Measurements from ENCODE around the gene CDCP1.

Gene CDCP1

GRCh38 chr3:45145681-45146614 is at the start of gene CDCP1:
TSS of gene CDCP1 (minus strand) at chr3:45146378. CDS start at chr3:45146287, 91 bp downstream.
- DNase-seq = no peak

- DNase-seq = no peak
Observed at GRCh38 chr3:45194791-45195190, 48.6 kb upstream of the CDCP1 start.

GRCh38 chr3:45191924-45192417 is 45.8 kb upstream of the CDCP1 start:
- no peak for DNase-seq

GRCh38 chr3:45191424-45191823 is 45.2 kb upstream of the CDCP1 start:
- no peak for DNase-seq

- DNase-seq = no peak
Observed at GRCh38 chr3:45188719-45189659, 42.8 kb upstream of the CDCP1 start.

- no peak for DNase-seq
Observed at GRCh38 chr3:45187694-45188141, 41.5 kb upstream of the CDCP1 start.

GRCh38 chr3:45186871-45187270 is 40.7 kb upstream of the CDCP1 start:
- DNase-seq = no peak

- DNase-seq = no peak
Observed at GRCh38 chr3:45185461-45185860, 39.3 kb upstream of the CDCP1 start.

- no peak for DNase-seq
Observed at GRCh38 chr3:45185052-45185451, 38.9 kb upstream of the CDCP1 start.

- no peak for DNase-seq
Observed at GRCh38 chr3:45183872-45184262, 37.7 kb upstream of the CDCP1 start.

GRCh38 chr3:45182915-45183871 is 37.0 kb upstream of the CDCP1 start:
- DNase-seq = no peak

GRCh38 chr3:45181496-45181895 is 35.3 kb upstream of the CDCP1 start:
- no peak for DNase-seq

GRCh38 chr3:45180899-45181298 is 34.7 kb upstream of the CDCP1 start:
- no peak for DNase-seq

- DNase-seq = no peak
Observed at GRCh38 chr3:45180051-45180450, 33.9 kb upstream of the CDCP1 start.

GRCh38 chr3:45179163-45179562 is 33.0 kb upstream of the CDCP1 start:
- DNase-seq = no peak

GRCh38 chr3:45178183-45179023 is 32.2 kb upstream of the CDCP1 start:
- no peak for DNase-seq

- no peak for DNase-seq
Observed at GRCh38 chr3:45176912-45177311, 30.7 kb upstream of the CDCP1 start.

- DNase-seq = no peak
Observed at GRCh38 chr3:45174234-45174633, 28.1 kb upstream of the CDCP1 start.

- DNase-seq = no peak
Observed at GRCh38 chr3:45173776-45174175, 27.6 kb upstream of the CDCP1 start.

- DNase-seq = no peak
Observed at GRCh38 chr3:45171283-45171682, 25.1 kb upstream of the CDCP1 start.

GRCh38 chr3:45170096-45170495 is 23.9 kb upstream of the CDCP1 start:
- DNase-seq = no peak

Data from stimulated activated naive CD4-positive, alpha-beta T cell (primary cell).